ENCODE data around the gene KRT13. TPM values are rescaled to one million over a fixed set of nuclear protein-coding genes. Genes with fewer than 3 reads are reported as not detected.

Gene KRT13
- total and polyA plus RNA-seq, 9 of the 15 experiments (the other 6 are each of a cell fraction or from before 2014, with no cell fraction given), result 0.11 to 1.1 (median 0.24) TPM; not detected in 3

- intact Hi-C loops (cut with micrococcal nuclease) (no loop called here), in situ Hi-C loops (cut with MboI) (no loop called here)
- Histone ChIP-seq H3K9ac (ENCODE audit: insufficient read depth in 1 of 2, low read depth in 2 of 2, low read length in 2 of 2) (peak overlapping the region in 1 of 2 experiments; percentile 63; a peak in 2 of 4 replicates), H3K79me2 (ENCODE audit: control insufficient read depth, insufficient read depth, low read length) (no peaks in the 10 kb centered on the region), H4K20me1 (replicated peaks; ENCODE audit: control insufficient read depth, insufficient read depth, low read length) (no peaks in the 10 kb centered on the region), H3K27ac (ENCODE audit: extremely low read depth, low read depth, low read length) (no peak overlapping the region), H2AFZ (ENCODE audit: low read depth, low read length) (no peak overlapping the region), H3K9me3 (replicated peaks; ENCODE audit: control insufficient read depth, insufficient read depth, low read depth, low read length) (no peaks in the 10 kb centered on the region), H3K27me3 (ENCODE audit: control insufficient read depth in 2 of 2, insufficient read depth in 2 of 2, low read length in 2 of 2) (no peaks in the 10 kb centered on the region), H3K9me1 (ENCODE audit: control insufficient read depth, insufficient read depth, low read length) (no peaks in the 10 kb centered on the region), H3K36me3 (ENCODE audit: control insufficient read depth, insufficient read depth, low read length) (no peaks in the 10 kb centered on the region), H3K4me3 (no peak overlapping the region), H3K4me1 (replicated peaks in 1 of 2; ENCODE audit: control insufficient read depth in 2 of 2, insufficient read depth in 2 of 2, low read length in 2 of 2) (peaks cover 43 to 48% of the 10 kb centered on the region in 2 experiments), H3K4me2 (ENCODE audit: insufficient read depth, low read length) (no peak overlapping the region)
- POLR2A ChIA-PET, result interaction anchor here (0.6 to 1.5 kb wide), 5 partner anchors 11 to 112 kb away, joined by 3 to 7 read pairs (median 3); no protein-coding TSS in a partner anchor
- no peak for FAIRE-seq
- no peak for DNase-seq (ENCODE audit: extremely low read depth in 1 of 4, low spot score in 3 of 4)
- WGBS (ENCODE audit: insufficient coverage, low coverage, missing lambda C conversion rate), result 48% methylated on average over 12 of the region's 14 CpGs
- CTCF ChIA-PET (ENCODE audit: low intra/inter-chr PET ratio), result no interaction called here
- no peak for ATAC-seq
- no TSS peak for BruUV-seq (replicated peaks)
- no peak for TF ChIP-seq CEBPB (tag; IDR thresholded peaks at IDR 0.05)
- no peak for TF ChIP-seq KLF16 (IDR thresholded peaks at IDR 0.05)
- TF ChIP-seq NFIC (IDR thresholded peaks at IDR 0.05), result peak; percentile 95
- TF ChIP-seq ELK1 (CRISPR knock-in tag; IDR thresholded peaks at IDR 0.05), result no peak
- no peak for TF ChIP-seq HINFP (tag; conservative IDR thresholded peaks at IDR 0.05; ENCODE audit: low read depth)
- TF ChIP-seq SAFB2 (IDR thresholded peaks at IDR 0.05; ENCODE audit: borderline replicate concordance, low read depth, low read length, severe bottlenecking), result no peak
- TF ChIP-seq ZNF644 (tag; IDR thresholded peaks at IDR 0.05; ENCODE audit: low read depth), result no peak
- no peak for TF ChIP-seq NCOA6 (IDR thresholded peaks at IDR 0.05)
- TF ChIP-seq TCFL5 (CRISPR knock-in tag; conservative IDR thresholded peaks at IDR 0.05), result no peak
- TF ChIP-seq ZNF589 (CRISPR knock-in tag; IDR thresholded peaks at IDR 0.05; ENCODE audit: low read depth), result no peak
- TF ChIP-seq TAL1 (IDR thresholded peaks at IDR 0.05), result no peak
- TF ChIP-seq XRCC3 (IDR thresholded peaks at IDR 0.05), result no peak
- no peak for TF ChIP-seq RBM22 (IDR thresholded peaks at IDR 0.05; ENCODE audit: low read depth, low read length, poor library complexity, severe bottlenecking)
- no peak for TF ChIP-seq POLR2AphosphoS5 (IDR thresholded peaks at IDR 0.05; ENCODE audit: control insufficient read depth, insufficient read depth, low read depth, low read length)
- TF ChIP-seq TEAD2 (tag; IDR thresholded peaks at IDR 0.05), result no peak
- TF ChIP-seq RREB1 (CRISPR knock-in tag; IDR thresholded peaks at IDR 0.05), result no peak
Measured at GRCh38 chr17:41516830-41517283, 11.4 kb upstream of the KRT13 start.
